HCT116 (cell line): ENCODE data around the gene SLC22A12. TPM values are rescaled to one million over a fixed set of nuclear protein-coding genes. Genes with fewer than 3 reads are reported as not detected.
"Not testable (repeated sequence)": the region's sequence is repeated elsewhere in the genome, so short reads cannot be mapped to it uniquely, and the experiment has no call there.

Source experiments
- ATAC-seq: fragments of 200-7000 bp; cut with Tn5 transposase; 2 replicates; pipeline ENCODE4 v1.9.1; 2020; ENCODE audit warnings: mild to moderate bottlenecking, moderate library complexity
- BruUV-seq: library from RNA; stranded (reverse); fragments of 400-500 nt; replicated peaks from 2 replicates; lab custom pipeline; 2021; lab: Mats Ljungman, UMichigan
- CTCF ChIA-PET: fragments of 300-600 bp; sonication (Branson Sonifier 250); formaldehyde crosslinking; loops from one replicate; lab custom pipeline; 2021; ENCODE audit warnings: antibody characterized with exemption; lab: Charles Lee
- POLR2A ChIA-PET: fragments of 300-600, 350-600 bp; sonication (Branson Sonifier 250); formaldehyde crosslinking; loops from one replicate; lab custom pipeline; 2021; ENCODE audit warnings: antibody characterized with exemption; lab: Charles Lee
- RAD21 ChIA-PET, 2 experiments: fragments of 300-600 bp; sonication (Branson Sonifier 250); formaldehyde crosslinking; loops; one replicate each; lab custom pipeline; 2023; ENCODE audit warnings: low total read pairs in 2 of 2; ENCODE audit not compliant: uncharacterized antibody in 2 of 2, unreplicated experiment in 2 of 2, low non-redundant PET in 1 of 2; lab: Charles Lee
- DNase-seq: peaks from one replicate; pipeline ENCODE4 v3.0.0-alpha.2; 2010; ENCODE audit warnings: low read depth, low spot score
- H2AFZ ChIP-seq: fragments of 200-600 bp; shearing (Covaris generic), sonication (generic); 2 replicates; pipeline ENCODE4 v1.6.1; 2017; ENCODE audit warnings: low read depth, mixed run types, mixed read lengths, antibody characterized with exemption, low read length; ENCODE audit not compliant: poor library complexity, severe bottlenecking
- H3K27ac ChIP-seq: 2 replicates; pipeline ENCODE4 v1.5.1; 2012; ENCODE audit warnings: low read depth, low read length
- H3K27me3 ChIP-seq: fragments of 200-600 bp; sonication (generic); 2 replicates; pipeline ENCODE4 v1.6.1; 2016; ENCODE audit warnings: mixed run types, low read length, mixed read lengths; ENCODE audit not compliant: insufficient read depth
- H3K36me3 ChIP-seq, 2 experiments: fragments of 200-500 bp in 1 of 2; fragments of 200-600 bp in 1 of 2; sonication (Bioruptor generic) in 1 of 2; sonication (generic) in 1 of 2; 2 replicates each; pipeline versions ENCODE4 v1.5.1 to v1.6.1; 2014 to 2016; ENCODE audit warnings: low read length in 2 of 2, inconsistent platforms in 1 of 2, mixed read lengths in 1 of 2, mixed run types in 1 of 2; ENCODE audit not compliant: insufficient read depth in 2 of 2, control insufficient read depth in 1 of 2
- H3K4me1 ChIP-seq, 2 experiments: fragments of 200-600 bp in 1 of 2; sonication (generic) in 1 of 2; 2 replicates each; pipeline versions ENCODE4 v1.5.1 to v1.6.1; 2012 to 2017; ENCODE audit warnings: low read length in 2 of 2, inconsistent platforms in 1 of 2, mild to moderate bottlenecking in 1 of 2, mixed read lengths in 1 of 2, mixed run types in 1 of 2, moderate library complexity in 1 of 2; ENCODE audit not compliant: insufficient read depth in 2 of 2, control insufficient read depth in 1 of 2
- H3K4me2 ChIP-seq: fragments of 200-600 bp; sonication (generic); 2 replicates; pipeline ENCODE4 v1.6.1; 2017; ENCODE audit warnings: mixed run types, low read length, mixed read lengths
- H3K4me3 ChIP-seq, 2 experiments: fragments of 200-600 bp in 1 of 2; sonication (generic) in 1 of 2; replicated peaks in 1 of 2; 2 replicates each; pipeline ENCODE4 v1.5.1; 2011 to 2016; ENCODE audit warnings: low read length in 2 of 2, control low read depth in 1 of 2, low read depth in 1 of 2, mild to moderate bottlenecking in 1 of 2, mixed read lengths in 1 of 2, mixed run types in 1 of 2
- H3K79me2 ChIP-seq: fragments of 200-600 bp; sonication (generic); 2 replicates; pipeline ENCODE4 v1.6.1; 2017; ENCODE audit warnings: mild to moderate bottlenecking, mixed run types, low read length, moderate library complexity, mixed read lengths; ENCODE audit not compliant: insufficient read depth
- H3K9ac ChIP-seq: fragments of 200-600 bp; sonication (generic); 2 replicates; pipeline ENCODE4 v1.6.1; 2016; ENCODE audit warnings: low read length, mixed read lengths
- H3K9me2 ChIP-seq: fragments of 200-600 bp; sonication (generic), shearing (Covaris generic); 2 replicates; pipeline ENCODE4 v1.6.1; 2017; ENCODE audit warnings: mixed run types, mild to moderate bottlenecking, moderate library complexity; ENCODE audit not compliant: insufficient read depth
- H3K9me3 ChIP-seq, 2 experiments: fragments of 200-500 bp in 1 of 2; fragments of 200-600 bp in 1 of 2; sonication (Bioruptor generic) in 1 of 2; sonication (generic) in 1 of 2; 2 replicates each; pipeline ENCODE4 v1.6.1; 2014 to 2017; ENCODE audit warnings: low read length in 2 of 2, mixed read lengths in 2 of 2, inconsistent platforms in 1 of 2, low read depth in 1 of 2, mild to moderate bottlenecking in 1 of 2, mixed run types in 1 of 2, moderate library complexity in 1 of 2; ENCODE audit not compliant: control insufficient read depth in 1 of 2, insufficient read depth in 1 of 2
- H4K20me1 ChIP-seq: fragments of 200-600 bp; sonication (generic), shearing (Covaris generic); 2 replicates; pipeline ENCODE4 v1.6.1; 2017; ENCODE audit warnings: mixed run types, mild to moderate bottlenecking, moderate library complexity; ENCODE audit not compliant: insufficient read depth
- CEBPB ChIP-seq: IDR thresholded peaks from 2 replicates; pipeline ENCODE4 v1.6.1; 2012; ENCODE audit warnings: low read depth
- JUND ChIP-seq: IDR thresholded peaks from 2 replicates; pipeline ENCODE4 v1.6.1; 2012
- MAX ChIP-seq: IDR thresholded peaks from 2 replicates; pipeline ENCODE4 v1.6.1; 2012
- POLR2A ChIP-seq: IDR thresholded peaks from 2 replicates; pipeline ENCODE4 v1.7.0; 2011; ENCODE audit warnings: borderline replicate concordance; ENCODE audit not compliant: insufficient read depth, insufficient read length; ENCODE audit errors: extremely low read depth
- POLR2AphosphoS5 ChIP-seq: IDR thresholded peaks from 2 replicates; pipeline ENCODE4 v1.6.1; 2011; ENCODE audit warnings: mild to moderate bottlenecking, low read depth, low read length, moderate library complexity
- RAD21 ChIP-seq: IDR thresholded peaks from 2 replicates; pipeline ENCODE4 v1.6.1; 2012; ENCODE audit warnings: low read depth, mild to moderate bottlenecking
- SP1 ChIP-seq: IDR thresholded peaks from 2 replicates; pipeline ENCODE4 v1.6.1; 2012; ENCODE audit warnings: low read depth
- SRF ChIP-seq: IDR thresholded peaks from 2 replicates; pipeline ENCODE4 v1.6.1; 2012; ENCODE audit warnings: low read depth
- TCF7L2 ChIP-seq: IDR thresholded peaks from 2 replicates; pipeline ENCODE4 v1.7.0; 2011; ENCODE audit warnings: borderline replicate concordance, inconsistent platforms; ENCODE audit not compliant: insufficient read depth, insufficient read length; ENCODE audit errors: extremely low read depth
- ZBTB33 ChIP-seq: IDR thresholded peaks from 2 replicates; pipeline ENCODE4 v1.6.1; 2011; ENCODE audit warnings: mild to moderate bottlenecking, low read length, moderate library complexity; ENCODE audit not compliant: insufficient replicate concordance; ENCODE audit errors: extremely low read depth
- ZFX ChIP-seq: fragments of 450-650 bp; IDR thresholded peaks from 2 replicates; pipeline ENCODE4 v1.6.1; 2017
- intact Hi-C: fragments of 100-400 bp; cut with micrococcal nuclease; formaldehyde crosslinking; loops from 2 replicates; pipeline ENCODE4 v1.10.0; 2022
- total RNA-seq: library from RNA; stranded (reverse); gene quantifications from one replicate; pipeline ENCODE4 v1.2.1, GENCODE V29; 2021; ENCODE audit not compliant: unreplicated experiment
- TF ChIP-seq, protein P1 (sequence below): IDR thresholded peaks from 2 replicates; pipeline ENCODE4 v1.6.1; 2012

Gene SLC22A12
- total RNA-seq, 1 experiment from 2014 or later = not detected

DNA sequence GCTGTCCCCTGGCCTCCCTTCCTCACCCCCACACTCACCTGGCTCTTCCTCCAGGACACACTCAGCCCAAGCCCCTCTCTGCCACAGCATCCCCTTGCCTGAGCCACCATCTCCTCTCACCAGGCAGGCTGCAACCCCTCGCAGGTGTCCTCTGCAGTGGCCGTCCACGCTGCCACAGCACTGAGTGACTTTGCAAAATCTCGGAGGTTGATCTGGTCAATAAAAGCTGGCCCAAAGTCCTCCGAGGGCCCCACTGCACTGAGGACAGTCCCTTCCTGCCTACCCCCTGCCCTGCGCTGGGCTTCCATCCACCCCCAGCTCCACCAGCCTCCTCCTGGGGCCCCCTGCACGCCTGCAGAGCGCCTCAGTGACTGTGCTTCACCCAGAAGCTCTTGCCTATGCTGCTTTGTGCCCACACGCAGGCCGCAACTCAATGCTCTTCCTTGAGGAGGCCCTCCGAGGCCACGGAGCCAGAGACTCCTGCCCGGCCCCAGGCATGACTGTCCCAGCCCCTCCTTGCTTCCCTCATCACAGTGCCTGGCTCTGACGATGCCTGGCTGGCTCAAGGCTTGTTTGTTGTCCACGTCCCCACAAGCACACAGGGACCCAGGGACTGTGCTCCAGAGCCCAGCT, 30.8 kb upstream of the SLC22A12 start (continued):
- TF ChIP-seq ZBTB33 (no peak), ZFX (no peak), RAD21 (no peak), CEBPB (no peak), MAX (no peak)
- TF ChIP-seq, protein P1, sequence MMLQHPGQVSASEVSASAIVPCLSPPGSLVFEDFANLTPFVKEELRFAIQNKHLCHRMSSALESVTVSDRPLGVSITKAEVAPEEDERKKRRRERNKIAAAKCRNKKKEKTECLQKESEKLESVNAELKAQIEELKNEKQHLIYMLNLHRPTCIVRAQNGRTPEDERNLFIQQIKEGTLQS = no peak

DNA sequence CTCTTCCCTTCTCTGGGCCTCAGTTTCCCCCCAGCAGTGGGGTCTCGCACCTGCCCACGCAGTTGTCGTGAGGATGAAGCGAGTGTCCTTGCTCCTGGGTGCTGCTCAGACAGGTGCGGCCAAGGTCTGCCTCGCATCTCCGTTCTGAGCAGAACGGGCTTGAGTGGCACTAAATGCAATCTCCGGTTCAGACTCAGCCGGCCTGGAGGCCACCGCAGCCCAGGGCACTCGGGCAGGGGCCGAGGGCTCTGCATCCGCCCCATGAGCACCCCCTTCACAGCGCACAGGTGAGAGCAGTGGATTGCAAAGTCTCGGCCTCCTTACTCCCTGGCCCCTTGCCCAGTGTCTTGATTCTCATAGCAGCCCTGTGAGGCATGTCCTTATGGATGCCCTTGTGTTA, 30.1 kb upstream of the SLC22A12 start:
- peaks cover 4 to 7% of the 10 kb centered on the region in 2 experiments for H3K4me1 ChIP-seq
- H3K27me3 ChIP-seq = no peaks in the 10 kb centered on the region
- no TSS peak for BruUV-seq
- H2AFZ ChIP-seq = no peak overlapping the region
- POLR2A ChIA-PET = no interaction called here
- CTCF ChIA-PET = no interaction called here
- H3K9me2 ChIP-seq = no peaks in the 10 kb centered on the region
- DNase-seq (no peak), ATAC-seq (no peak)
- no peaks in the 10 kb centered on the region for H3K36me3 ChIP-seq
- no peak overlapping the region for H3K4me2 ChIP-seq
- H4K20me1 ChIP-seq = no peaks in the 10 kb centered on the region
- no peak overlapping the region for H3K4me3 ChIP-seq
- no peak overlapping the region for H3K27ac ChIP-seq
- RAD21 ChIA-PET = no interaction called here
- TF ChIP-seq, protein P1 = no peak
- TF ChIP-seq JUND (no peak), SP1 (no peak), POLR2AphosphoS5 (no peak), SRF (no peak), TCF7L2 (no peak), POLR2A (no peak)
- no peaks in the 10 kb centered on the region for H3K9me3 ChIP-seq
- H3K9ac ChIP-seq = no peak overlapping the region
- no peaks in the 10 kb centered on the region for H3K79me2 ChIP-seq
- intact Hi-C loops = no loop called here

GRCh38 chr11:64561429-64561828, 29.6 kb upstream of the SLC22A12 start:
- CTCF ChIA-PET, H3K27ac ChIP-seq, H3K4me3 ChIP-seq, H3K4me2 ChIP-seq, DNase-seq, H4K20me1 ChIP-seq, H2AFZ ChIP-seq, H3K79me2 ChIP-seq, H3K9ac ChIP-seq, intact Hi-C loops, POLR2A ChIA-PET, H3K9me3 ChIP-seq, H3K27me3 ChIP-seq, H3K9me2 ChIP-seq, BruUV-seq, ATAC-seq, RAD21 ChIA-PET, H3K36me3 ChIP-seq: not testable (repeated sequence)
- peaks cover 9 to 12% of the 10 kb centered on the region in 2 experiments for H3K4me1 ChIP-seq
